Measurements from ENCODE around the gene TPMT. TPM values are rescaled to one million over a fixed set of nuclear protein-coding genes. Genes with fewer than 3 reads are reported as not detected.

Gene TPMT
- total RNA-seq, 1 experiment from 2014 or later = 13.3 TPM

DNA sequence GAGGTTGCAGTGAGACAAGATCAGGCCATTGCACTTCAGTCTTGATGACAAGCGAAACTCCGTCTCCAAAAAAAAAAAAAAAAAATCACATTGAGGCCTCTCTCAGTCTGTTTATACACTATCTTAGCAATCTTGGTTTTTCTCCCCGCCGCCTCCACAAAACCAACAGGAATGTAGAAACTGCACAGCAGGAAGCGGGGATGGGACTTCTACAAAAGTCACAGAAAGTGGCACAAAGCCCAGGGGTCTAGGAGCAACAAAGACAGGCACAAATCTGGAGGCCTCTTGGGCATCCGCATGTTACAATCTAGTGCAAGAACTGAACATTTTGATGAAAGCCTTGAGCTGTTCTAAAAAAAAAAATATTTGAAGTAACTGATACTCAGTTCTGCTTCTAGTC, 48.9 kb upstream of the TPMT start:
- no peaks in the 10 kb centered on the region for H3K27me3 ChIP-seq (ENCODE audit: insufficient read depth, low read length)
- peaks cover 4 to 7% of the 10 kb centered on the region in 2 experiments for H3K4me1 Mint-ChIP-seq
- no peaks in the 10 kb centered on the region for H3K9me3 ChIP-seq (ENCODE audit: control insufficient read depth, low read depth, low read length)
- H4K8ac ChIP-seq (replicated peaks; ENCODE audit: insufficient read length, low read depth, low read length) = no peak overlapping the region
- peak overlapping the region in 1 of 3 experiments; percentile 75; a peak in 1 of 7 replicates for H3K27ac Mint-ChIP-seq
- H3K23ac ChIP-seq (ENCODE audit: insufficient read length, low read depth, low read length) = no peak overlapping the region
- no peaks in the 10 kb centered on the region for H3K23me2 ChIP-seq (ENCODE audit: insufficient read length, low read depth, low read length, poor library complexity, severe bottlenecking)
- no peak overlapping the region for H3K18ac ChIP-seq (ENCODE audit: insufficient read length, low read depth, low read length)
- no peaks in the 10 kb centered on the region for H4K20me1 ChIP-seq (ENCODE audit: control insufficient read depth, insufficient read depth, insufficient read length)
- H3K9me3 Mint-ChIP-seq = no peaks in the 10 kb centered on the region
- no peak overlapping the region for H4K91ac ChIP-seq (ENCODE audit: insufficient read length, low read depth, low read length)
- no peak overlapping the region for H2BK20ac ChIP-seq (ENCODE audit: low read depth, low read length, poor library complexity, severe bottlenecking)
- H3K4me1 ChIP-seq (ENCODE audit: insufficient read depth, low read length) = peaks cover 2% of the 10 kb centered on the region; the same call in 1 of the 2 replicates
- H3K36me3 Mint-ChIP-seq (ENCODE audit: insufficient read depth in 1 of 3, low read depth in 3 of 3) = peaks cover 0 to 5% (median 0%) of the 10 kb centered on the region in 3 experiments; a peak in 1 of 7 replicates
- H3K9ac ChIP-seq (ENCODE audit: extremely low read depth, insufficient read length, low read length) = no peak overlapping the region
- no peaks in the 10 kb centered on the region for H3K79me2 ChIP-seq (ENCODE audit: insufficient read depth, low read length)
- no peak overlapping the region for H2AFZ ChIP-seq (ENCODE audit: low read length)
- H3K4ac ChIP-seq (ENCODE audit: low read depth, low read length) = no peak overlapping the region
- no peaks in the 10 kb centered on the region for H3K79me1 ChIP-seq (ENCODE audit: insufficient read depth, low read depth, low read length, poor library complexity, severe bottlenecking)
- no CpG with 5 or more reads among the region's 6 CpGs for WGBS (ENCODE audit: extremely low coverage, insufficient read length, low lambda C conversion rate)
- H4K5ac ChIP-seq (ENCODE audit: insufficient read length, low read depth, low read length) = no peak overlapping the region
- no peak overlapping the region for H2BK5ac ChIP-seq (ENCODE audit: insufficient read length, low read length)
- no peak overlapping the region for H2BK15ac ChIP-seq (ENCODE audit: low read depth, low read length)
- H2AK5ac ChIP-seq (ENCODE audit: insufficient read length, low read length) = no peak overlapping the region
- no peak overlapping the region for H2BK120ac ChIP-seq (ENCODE audit: low read depth, low read length, poor library complexity, severe bottlenecking)
- DNase-seq = no peak
- no peak overlapping the region for H3K14ac ChIP-seq (ENCODE audit: insufficient read depth, low read length)
- H3K56ac ChIP-seq (ENCODE audit: insufficient read length, low read depth, low read length) = no peak overlapping the region
- TF ChIP-seq, protein P1, sequence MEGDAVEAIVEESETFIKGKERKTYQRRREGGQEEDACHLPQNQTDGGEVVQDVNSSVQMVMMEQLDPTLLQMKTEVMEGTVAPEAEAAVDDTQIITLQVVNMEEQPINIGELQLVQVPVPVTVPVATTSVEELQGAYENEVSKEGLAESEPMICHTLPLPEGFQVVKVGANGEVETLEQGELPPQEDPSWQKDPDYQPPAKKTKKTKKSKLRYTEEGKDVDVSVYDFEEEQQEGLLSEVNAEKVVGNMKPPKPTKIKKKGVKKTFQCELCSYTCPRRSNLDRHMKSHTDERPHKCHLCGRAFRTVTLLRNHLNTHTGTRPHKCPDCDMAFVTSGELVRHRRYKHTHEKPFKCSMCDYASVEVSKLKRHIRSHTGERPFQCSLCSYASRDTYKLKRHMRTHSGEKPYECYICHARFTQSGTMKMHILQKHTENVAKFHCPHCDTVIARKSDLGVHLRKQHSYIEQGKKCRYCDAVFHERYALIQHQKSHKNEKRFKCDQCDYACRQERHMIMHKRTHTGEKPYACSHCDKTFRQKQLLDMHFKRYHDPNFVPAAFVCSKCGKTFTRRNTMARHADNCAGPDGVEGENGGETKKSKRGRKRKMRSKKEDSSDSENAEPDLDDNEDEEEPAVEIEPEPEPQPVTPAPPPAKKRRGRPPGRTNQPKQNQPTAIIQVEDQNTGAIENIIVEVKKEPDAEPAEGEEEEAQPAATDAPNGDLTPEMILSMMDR (conservative IDR thresholded peaks at IDR 0.05) = no peak
- no peak overlapping the region for H3K4me2 ChIP-seq (ENCODE audit: insufficient read depth, insufficient read length, low read length)
- H3T11ph ChIP-seq (ENCODE audit: low read length) = no peak overlapping the region
- no peaks in the 10 kb centered on the region for H3K27me3 Mint-ChIP-seq (ENCODE audit: low read depth)
- no peak overlapping the region for H3K4me3 Mint-ChIP-seq
- no peak overlapping the region for H2BK12ac ChIP-seq (ENCODE audit: insufficient read length, low read depth, low read length)
- no peak overlapping the region for H3K27ac ChIP-seq (ENCODE audit: insufficient read length, low read depth, low read length)
